Left renal cortex interstitium (tissue), 4 donors: Measurements from ENCODE around the gene RFLNA. TPM values are rescaled to one million over a fixed set of nuclear protein-coding genes. Genes with fewer than 3 reads are reported as not detected.
A peak's percentile ranks its signal among the peaks of the same experiment; 100 is the strongest.

Experiments used
- DNase-seq, 4 donors: peaks; one replicate each; pipeline ENCODE4 v3.0.0-alpha.2; 2013; ENCODE audit warnings: low read depth in 4 of 4, low spot score in 2 of 4, missing footprints in 1 of 4
- polyA plus RNA-seq, 4 donors: library from polyadenylated mRNA; unstranded; fragments of 120-200 nt; gene quantifications; one replicate each; pipeline ENCODE4 v1.2.1, GENCODE V29; 2013; ENCODE audit not compliant: insufficient read length in 4 of 4

Gene RFLNA, protein sequence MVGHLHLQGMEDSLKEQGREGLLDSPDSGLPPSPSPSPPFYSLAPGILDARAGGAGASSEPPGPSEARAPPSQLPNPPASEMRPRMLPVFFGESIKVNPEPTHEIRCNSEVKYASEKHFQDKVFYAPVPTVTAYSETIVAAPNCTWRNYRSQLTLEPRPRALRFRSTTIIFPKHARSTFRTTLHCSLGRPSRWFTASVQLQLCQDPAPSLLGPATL
- 10 to 100 TPM in 1 of 4 donors, 1 to 10 TPM in 3; 6.4 to 10.8 (median 7.9) TPM for polyA plus RNA-seq

DNA sequence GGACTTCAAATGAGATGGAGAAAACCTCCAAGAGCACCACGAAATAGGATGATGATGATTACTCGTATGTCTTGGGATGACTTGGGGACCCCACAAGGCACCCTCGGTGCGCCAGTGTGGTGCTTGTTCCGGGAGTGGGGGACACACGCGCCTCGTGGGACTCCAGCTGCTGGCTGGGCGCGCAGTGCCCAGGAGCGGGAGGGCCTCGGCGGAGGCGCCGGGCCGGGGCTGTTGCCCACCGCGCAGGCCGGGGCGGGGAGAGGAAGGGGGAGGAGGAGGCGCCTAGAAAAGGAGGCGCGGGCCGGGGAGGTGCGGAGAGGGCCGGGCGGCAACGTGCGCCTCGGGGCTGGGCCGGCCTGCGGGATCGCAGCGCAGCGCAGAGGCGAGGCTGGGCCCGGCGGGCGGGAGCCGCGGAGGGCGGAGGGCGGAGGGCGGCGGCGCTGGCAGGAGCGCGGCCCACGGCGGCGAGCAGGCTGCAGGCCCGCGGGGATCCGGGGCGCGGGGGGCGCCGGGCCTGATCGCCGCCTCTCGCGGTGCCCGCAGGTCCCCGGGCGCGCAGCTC is at the start of gene RFLNA:
Gene RFLNA, plus strand, starts transcription at position 314 of the 562 bp plus-strand sequence. CDS start 337 bp downstream, outside the sequence.
- DNase-seq = no peak

DNA sequence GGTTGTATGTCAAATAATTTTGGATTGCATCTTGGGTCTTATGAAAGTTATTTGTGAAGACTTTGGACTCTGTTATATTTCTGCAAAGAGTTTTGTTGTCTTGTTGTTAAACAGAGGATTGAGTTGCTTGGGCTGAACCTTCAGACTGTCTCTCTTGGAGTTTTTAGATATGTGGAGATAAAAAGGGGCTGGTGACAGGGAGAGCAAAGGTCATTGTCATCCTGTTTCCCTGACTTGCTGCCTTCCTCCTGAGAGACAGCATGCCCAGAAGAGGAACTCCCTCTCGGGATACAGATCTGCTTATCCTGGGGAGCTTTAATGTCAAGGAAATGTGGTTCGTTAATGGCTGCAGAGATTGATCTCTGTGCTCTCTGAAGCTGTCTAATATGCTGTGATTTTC is 47.6 kb upstream of the RFLNA start:
- DNase-seq = no peak

DNA sequence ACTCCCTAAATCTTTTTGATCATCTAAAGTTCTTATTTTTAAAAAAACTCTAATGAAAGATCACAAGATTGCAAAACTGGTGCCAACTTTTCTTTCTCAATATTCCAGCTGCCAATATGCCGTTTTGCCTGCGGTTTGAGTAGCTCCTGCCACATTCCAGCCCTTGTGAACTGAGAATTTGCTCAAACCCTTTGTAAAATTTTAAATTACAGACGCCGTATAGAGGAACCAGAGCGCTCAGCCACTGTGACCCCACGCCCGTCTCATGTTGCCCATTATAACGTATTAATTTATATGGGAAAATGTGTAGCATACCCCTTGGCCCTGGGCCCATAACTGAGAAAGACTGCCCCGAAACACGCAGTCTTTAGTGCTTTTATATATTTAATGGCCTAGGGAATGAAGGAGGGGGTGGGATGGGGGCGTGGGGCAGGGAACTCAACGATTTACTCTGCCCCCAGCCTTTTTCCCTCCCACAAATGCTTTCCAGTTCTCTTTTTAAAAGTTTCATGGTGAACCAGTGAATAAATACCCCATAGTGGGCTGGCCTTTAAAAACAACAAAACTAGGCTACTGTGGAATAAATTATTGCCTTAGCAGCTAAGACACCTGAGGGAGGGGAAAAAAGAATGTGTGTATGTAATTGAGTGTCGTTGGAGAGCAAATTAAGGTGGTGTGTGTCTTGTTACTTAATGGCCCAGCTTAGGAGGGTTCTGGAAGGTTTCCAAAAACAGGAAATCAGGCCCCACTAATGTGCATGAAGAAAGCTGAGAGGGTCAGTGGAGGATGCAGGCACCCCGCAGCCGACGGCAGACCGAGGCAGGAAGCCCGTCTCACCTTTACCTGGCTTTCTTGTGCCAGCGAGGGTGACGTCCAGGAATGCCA is 45.7 kb upstream of the RFLNA start:
- peak in 2 of 4 donors; percentile 27 to 36 for DNase-seq

DNA sequence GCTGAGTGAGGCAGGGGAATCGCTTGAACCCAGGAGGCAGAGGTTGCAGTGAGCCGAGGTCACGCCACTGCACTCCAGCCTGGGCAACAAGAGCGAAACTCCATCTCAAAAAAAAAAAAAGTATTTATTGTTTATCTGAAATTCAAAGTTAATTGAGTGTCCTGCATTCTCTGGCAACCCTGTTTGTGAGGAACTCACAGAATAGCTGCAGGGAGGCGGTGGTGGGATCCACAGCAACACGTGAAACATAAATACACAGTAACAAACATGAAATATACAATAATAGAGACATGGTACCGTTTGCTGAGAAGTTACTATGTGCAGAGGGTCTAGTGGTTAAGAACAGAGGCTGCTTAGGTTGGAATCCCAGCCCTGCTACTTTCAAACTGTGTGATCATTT is 43.7 kb upstream of the RFLNA start:
- DNase-seq = no peak

DNA sequence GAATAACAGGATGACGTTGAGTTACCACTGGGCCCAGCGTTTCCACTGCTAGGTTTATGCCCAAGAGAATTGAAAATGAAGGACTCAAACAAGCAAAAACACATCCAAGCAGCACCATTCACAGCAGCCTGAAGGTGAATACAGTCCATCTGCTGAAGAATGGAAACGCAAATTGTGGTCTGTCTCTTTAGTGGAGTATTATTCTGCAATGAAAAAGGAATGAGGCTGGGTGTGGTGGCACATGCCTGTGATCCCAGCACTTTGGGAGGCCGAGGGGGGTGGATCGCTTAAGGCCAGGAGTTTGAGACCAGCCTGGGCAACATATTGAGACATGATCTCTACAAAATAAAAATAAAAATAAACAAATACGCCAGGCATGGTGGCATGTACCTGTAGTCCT is 41.9 kb upstream of the RFLNA start:
- DNase-seq = no peak

DNA sequence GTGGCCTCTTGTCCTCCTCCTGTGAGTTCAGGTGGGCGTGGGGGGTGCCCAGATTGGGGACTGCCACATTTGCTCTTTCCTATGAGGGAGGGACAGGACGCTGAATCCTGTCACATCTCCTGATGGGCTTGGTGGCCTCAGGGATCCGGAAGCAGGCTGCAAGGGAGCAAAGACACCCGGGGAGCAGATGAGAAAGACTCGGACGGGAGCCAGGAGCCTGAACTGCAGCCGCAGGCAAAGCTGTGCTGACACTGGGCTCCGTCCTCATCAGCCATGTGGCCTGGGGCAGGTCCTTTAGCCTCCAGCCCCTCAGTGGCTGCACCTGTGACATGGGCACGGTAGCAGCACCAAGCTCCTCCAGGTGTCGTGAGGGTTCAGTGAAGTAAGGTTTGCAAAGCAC is 40.8 kb upstream of the RFLNA start:
- DNase-seq = no peak

DNA sequence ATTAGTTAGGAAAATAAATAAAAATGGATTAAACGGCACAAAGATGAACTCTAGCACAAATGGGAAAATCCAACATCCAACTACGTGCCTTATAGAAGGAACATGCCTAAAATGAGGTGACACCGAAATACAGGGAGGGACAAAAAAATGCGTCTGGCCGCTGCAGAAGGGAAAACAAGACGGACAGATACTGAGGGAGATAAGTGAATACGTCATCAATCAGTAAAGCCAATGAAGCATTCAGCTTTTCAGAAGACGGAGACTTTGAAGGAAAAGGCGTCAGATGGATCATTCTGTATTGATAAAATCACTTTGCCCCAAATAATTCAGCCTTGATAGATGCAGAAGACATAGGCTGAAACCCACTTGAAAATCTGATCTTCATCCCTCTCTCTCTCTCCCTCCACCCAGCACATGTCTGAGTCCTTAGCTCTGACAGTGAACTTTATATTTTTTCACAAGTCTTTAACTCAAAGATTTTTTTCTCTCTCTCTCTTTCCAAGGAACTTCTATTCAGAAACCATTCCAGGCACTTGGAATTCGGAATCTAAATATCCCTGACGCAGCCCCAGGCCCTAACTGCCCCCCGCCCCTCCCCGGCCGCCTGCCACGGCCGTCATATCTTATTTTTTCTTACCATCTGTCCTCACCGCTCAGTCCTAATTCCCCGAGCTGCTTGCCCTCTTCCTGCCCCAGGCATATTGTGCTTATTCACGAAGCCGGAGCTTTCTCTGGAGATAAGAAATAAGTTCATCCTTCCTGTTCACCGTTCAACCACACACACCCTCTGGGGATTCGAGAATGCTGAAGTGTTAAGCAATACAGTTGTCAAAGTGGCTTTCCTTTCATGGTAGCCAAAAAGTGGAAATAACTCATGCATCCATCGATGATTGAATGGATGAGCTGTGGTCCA is 35.5 kb upstream of the RFLNA start:
- DNase-seq = no peak

DNA sequence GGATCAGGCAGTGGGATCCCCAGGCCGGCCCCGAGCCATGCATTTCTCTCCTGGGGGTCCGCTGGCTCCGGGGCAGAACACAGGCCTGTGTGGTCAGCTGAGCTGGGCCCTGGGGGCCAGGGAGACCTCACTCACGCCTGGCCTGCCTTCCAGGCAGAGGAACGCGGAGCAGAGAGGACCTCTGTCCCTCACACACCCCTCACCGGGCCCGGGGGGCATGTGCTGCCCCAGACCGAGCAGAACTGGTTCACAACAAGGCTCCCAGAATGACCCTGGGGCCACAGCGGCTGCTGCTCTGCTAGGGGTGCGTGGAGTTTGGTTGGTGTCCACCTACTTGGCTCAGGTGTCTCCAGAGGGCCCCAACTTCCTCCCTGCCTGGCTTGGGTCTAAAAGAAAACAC is 33.0 kb upstream of the RFLNA start:
- DNase-seq = no peak

DNA sequence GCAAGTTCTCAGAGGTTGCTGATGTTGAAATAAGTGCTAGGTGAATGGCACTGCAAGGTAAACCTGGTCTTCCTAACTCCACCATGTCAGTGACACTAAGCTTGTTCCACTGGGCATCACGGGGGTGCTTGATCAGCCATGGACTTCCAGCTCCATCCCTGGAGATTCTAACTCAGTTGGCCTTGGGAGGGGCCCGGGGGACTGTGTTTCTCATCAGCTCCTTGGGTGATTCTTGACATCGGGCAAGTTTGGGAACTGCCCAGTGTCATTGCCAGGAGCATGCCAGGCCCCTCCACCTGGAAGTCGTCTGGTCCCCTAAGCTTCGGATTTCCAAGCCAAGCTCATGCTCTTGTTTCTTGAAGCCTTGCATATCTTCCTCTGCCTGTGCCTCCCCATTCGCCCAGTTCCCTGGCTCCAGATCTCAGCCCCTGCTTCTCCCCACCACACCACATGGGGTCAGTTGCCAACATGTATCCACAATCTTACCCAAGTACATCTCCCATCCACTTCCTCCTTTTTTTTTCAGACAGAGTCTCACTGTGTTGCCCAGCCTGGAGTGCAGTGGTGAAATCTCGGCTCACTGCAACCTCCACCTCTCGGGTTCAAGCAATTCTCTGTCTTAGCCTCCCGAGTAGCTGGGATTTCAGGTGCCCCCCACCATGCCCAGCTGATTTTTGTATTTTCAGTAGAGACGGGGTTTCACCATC is 30.7 kb upstream of the RFLNA start:
- DNase-seq = no peak

DNA sequence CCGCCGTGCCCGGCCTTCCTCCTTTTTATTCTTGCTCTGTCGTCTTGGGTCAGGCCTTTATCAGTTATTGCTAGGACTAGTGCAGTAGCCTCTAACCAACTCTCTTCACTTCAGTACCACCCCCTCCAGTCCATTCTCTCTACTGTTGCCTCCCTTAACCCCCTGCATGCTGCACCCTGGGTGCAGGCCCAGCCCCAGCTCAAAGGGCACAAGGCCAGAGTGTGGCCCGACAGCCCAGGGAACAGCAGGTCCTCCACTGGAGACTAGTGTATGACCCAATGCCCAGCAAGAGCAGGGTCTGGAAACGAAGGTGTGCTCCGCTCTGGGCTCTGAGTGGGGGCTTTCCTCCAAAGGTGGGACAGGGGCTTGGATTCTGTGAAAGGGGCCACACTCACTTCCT is 30.0 kb upstream of the RFLNA start:
- no peak for DNase-seq

DNA sequence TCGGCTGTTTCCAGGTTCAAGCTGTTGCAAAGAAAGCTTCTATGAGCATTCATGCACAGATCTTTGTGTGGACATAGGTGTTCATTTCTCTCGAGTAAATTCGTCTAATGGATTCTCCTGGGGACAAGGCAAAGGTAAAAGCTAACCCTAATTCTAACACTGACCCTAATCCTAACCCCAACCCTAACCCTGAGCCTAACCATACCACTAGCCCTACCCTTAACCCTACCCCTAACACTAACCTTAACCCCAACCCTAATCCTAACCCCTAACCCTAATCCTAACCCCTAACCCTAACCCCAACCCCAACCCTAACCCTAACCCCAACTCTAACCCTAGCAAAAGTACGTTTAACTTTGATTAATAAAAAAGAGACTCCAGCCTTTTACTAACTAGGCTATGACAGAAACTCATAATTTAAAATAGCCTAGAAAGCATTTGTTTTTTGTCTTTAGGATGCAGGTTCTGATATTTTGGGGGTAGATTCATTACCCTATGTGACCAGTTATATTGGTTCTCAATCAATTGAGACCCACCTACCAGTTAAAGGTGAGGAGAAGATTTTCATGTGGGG is 27.6 kb upstream of the RFLNA start:
- DNase-seq = no peak

DNA sequence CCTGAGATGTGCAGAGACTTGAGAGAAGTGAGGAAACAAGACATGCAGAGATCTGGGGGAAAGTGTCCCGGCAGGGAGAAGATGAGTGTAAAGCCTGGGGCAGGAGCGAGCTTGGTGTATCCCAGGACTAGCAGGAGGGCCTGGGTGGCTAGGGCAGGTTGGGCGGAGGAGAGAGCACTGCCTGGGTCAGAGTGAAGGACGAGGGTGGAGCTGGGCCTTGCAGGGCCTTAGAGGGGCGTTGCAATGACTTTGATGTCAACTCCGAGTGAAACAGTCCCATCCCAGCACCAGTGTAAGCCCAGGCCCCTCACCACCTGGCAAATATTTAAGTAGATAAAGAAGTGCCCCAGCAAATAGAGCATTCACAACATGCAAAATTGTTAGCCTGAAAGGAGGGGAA is 24.2 kb upstream of the RFLNA start:
- no peak for DNase-seq

DNA sequence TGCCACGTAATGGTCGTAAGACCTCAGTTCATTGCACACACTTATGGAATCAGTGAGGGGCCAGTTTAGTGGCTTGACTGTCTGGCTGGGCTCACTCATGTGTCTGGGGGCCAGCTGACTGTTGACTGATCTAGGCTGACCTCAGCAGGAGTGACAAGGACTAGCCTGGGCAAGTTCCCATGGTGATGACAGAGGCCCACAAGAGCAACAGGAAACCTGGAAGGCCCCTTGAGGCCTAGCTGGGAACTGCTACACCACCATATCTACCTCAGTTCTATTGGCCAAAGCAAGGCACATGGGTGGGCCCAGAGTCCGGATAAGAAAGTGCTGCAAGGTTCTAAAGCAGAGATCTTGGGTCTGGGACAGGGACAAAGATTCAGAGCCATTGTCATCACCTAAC is 21.3 kb upstream of the RFLNA start:
- no peak for DNase-seq

DNA sequence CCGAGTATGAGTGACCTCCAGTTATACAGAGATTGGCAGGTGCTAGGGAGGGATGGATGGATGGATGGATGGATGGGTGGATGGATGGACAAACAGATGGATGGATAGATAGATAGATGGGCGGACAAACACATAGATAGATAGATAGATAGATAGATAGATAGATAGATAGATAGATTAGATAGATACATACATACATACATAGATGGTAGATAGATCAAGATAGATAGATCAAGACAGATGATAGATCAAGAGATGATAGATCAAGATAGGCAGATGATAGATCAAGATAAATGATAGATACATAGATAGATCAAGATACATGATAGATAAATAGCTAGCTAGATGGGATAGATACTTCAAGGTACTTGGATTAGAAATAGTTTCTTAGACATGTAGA is 18.6 kb upstream of the RFLNA start:
- no peak for DNase-seq

DNA sequence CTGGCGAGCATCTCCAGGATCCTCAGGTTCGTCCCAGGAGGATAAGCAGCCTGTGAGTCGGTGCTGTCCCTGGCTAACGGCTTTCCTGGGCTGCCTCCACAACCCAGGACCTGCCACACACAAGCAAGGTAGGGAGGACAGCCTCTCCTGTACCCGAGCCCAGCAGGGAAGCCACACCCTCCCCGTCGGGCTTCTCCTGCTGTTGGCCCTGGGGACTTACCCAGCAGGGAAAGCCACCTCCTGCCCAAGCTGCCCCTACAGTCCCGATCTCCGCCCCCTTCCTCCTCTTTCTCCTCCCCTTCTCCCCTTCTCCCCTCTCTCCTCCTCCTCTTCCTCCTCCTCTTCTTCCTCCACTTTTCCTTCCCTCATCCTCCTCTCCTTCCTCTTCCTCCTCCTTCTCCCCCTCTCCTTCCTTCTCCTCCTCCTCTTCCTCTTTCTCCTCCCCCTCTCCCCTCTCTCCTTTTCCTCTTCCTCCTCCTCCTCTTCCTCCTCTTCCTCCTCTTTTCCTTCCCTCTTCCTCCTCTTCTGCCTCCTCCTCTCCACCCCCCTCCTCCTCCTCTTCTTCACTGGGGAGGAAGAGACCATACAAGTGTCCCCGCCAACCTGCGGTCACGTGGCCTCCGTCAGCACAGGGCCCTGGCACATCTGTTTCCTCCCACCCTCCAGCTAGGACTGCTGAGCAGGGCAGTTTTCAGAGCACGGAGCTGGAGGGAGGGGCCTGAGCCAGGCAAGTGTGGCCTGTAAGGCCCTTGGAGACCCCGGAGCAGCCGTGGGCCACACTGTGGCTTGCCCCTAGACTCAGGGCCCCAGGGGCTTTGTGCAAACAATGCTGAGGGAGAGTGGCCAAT is 17.3 kb upstream of the RFLNA start:
- no peak for DNase-seq

DNA sequence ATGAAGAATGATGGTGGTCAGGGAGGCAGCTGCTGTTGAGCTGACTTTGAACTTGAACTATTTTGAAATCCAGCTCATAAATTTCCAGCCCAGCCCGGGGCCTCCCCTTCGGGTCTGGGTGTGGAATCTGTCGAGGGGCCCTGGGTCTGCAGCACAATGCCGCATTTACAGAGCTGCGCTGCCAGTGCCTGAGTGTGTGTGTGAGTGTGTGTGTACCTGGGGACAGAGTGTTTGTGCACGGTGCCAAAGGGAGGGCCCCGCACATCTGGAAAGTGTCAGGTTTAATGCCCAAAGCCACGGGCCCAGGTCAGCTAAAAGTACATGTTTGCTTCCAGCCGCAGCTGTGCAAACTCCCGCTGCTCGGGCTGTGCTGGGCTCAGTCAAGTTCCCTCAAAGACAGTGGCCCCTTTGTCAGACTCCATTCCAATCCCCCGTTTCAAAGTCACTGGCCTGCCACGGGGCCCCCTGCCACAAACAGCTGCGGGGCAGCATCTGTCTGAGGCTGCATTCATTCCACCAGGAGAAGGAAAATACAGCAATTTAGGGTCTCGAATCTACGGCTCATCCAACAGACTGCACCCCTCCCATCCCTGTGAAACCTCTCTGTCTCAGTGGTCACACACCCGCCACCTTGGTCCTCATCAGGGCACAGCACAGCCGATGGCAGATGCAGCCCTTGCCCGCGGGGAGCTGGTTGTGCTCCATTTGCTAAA is 16.3 kb upstream of the RFLNA start:
- no peak for DNase-seq

DNA sequence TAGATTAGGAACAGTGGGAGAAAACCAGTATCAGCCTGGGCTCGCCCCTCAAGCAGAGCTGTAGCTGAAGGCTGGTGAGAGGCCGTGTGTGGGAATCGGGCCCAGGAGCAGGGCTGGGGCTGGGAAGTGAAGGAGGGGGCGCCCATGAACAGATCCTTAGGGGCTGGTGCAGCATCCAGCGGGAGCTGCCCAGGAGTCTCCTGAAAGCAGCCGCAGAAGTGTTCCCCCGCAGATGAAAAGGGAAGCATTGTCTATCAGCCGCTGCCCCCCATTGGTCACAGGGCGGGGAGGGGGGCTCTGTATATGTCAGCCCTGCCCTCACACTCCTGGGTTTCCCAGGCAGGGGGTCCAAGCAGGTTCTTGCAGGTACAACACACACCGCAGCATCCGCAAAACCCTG is 15.6 kb upstream of the RFLNA start:
- no peak for DNase-seq

DNA sequence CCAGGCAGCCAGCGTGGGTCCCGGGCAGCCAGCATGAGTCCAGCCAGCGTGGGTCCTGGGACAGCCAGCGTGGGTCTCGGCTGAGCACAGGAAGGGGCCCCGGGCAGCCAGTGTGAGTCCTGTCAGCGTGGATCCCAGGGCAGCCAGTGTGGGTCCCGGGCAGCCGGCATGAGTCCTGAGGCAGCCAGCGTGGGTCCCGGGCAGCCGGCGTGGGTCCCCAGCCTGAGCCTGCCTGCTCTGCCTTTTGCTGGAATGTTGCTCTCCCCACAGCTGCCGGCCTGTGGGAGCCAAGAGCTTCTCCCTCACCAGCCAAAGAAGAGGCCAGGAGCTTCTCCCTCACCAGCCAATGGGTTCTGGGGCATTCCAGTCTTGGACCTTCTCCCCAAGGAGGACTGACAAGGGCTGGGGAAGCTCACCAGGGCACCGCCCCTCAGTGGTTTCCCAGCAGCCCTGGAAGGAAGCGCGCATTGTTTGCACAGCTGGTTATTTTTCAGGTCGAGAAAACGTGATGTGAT is 15.0 kb upstream of the RFLNA start:
- no peak for DNase-seq
